IMR-90 (cell line): ENCODE results near the gene FOXI3.

Experiments used
- BHLHE40 ChIP-seq: fragments of 150-350 bp; IDR thresholded peaks from 2 replicates; pipeline ENCODE4 v1.6.1; 2016; ENCODE audit warnings: mild to moderate bottlenecking, low read depth, low read length
- CHD1 ChIP-seq: IDR thresholded peaks from 2 replicates; pipeline ENCODE4 v1.6.1; 2012; ENCODE audit warnings: low read depth, low read length, improper control_type of control experiment
- POLR2A ChIP-seq: IDR thresholded peaks from 2 replicates; pipeline ENCODE4 v1.6.1; 2012; ENCODE audit warnings: mild to moderate bottlenecking, low read depth, low read length
- TF ChIP-seq, protein P1 (sequence below): conservative IDR thresholded peaks from 2 replicates; pipeline ENCODE4 v1.5.1; 2012; ENCODE audit warnings: mild to moderate bottlenecking, low read depth, low read length, improper control_type of control experiment

DNA sequence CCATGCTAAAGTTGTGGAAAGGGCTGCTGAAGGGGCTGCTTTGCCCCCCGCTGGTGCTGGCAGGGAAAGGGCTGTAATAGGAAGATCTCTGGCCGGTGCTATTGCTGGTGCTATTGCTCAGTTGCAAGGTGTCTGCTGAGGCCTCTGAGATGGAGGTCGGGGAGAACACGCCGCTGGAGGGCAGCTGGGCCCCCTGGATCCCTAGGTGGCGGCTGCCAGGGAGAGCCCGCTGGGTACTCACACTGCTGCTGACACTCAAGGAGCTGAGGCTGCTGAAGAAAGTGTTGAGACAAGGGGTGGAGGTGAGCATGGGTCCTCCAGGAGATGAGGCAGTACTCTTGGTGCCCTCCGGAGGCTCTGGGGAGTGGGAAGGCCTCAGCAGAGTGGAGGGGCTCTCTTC is 4.2 kb downstream of the FOXI3 start:
- no peak for TF ChIP-seq POLR2A
- TF ChIP-seq, protein P1, sequence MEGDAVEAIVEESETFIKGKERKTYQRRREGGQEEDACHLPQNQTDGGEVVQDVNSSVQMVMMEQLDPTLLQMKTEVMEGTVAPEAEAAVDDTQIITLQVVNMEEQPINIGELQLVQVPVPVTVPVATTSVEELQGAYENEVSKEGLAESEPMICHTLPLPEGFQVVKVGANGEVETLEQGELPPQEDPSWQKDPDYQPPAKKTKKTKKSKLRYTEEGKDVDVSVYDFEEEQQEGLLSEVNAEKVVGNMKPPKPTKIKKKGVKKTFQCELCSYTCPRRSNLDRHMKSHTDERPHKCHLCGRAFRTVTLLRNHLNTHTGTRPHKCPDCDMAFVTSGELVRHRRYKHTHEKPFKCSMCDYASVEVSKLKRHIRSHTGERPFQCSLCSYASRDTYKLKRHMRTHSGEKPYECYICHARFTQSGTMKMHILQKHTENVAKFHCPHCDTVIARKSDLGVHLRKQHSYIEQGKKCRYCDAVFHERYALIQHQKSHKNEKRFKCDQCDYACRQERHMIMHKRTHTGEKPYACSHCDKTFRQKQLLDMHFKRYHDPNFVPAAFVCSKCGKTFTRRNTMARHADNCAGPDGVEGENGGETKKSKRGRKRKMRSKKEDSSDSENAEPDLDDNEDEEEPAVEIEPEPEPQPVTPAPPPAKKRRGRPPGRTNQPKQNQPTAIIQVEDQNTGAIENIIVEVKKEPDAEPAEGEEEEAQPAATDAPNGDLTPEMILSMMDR: no peak
- no peak for TF ChIP-seq BHLHE40
- no peak for TF ChIP-seq CHD1
